Measurements from ENCODE around the gene MST1. TPM values are rescaled to one million over a fixed set of nuclear protein-coding genes. Genes with fewer than 3 reads are reported as not detected.

MST1 gene

DNA sequence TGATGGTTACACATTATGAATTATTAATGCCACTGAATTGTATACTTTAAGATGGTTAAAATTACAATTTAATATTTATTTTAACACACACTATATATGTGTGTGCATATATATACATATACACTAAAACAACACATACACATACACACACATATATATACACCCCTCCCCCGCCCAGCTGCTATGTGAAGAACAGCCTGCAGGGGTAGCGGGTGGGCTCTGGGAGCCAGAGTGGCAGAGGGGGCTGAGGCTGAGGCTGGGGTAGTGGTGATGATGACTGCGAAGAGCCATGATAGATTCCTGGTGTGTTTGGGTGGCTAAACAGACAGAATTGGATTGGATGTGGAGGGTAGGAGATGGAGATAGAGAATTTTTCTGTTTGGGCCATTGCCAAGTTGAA, 54.5 kb downstream of the MST1 start:
- Histone ChIP-seq H3K4me3 (ENCODE audit: low read length in 2 of 2) (no peak overlapping the region), H3K9ac (ENCODE audit: low read depth, low read length, poor library complexity) (no peak overlapping the region), H3K23ac (ENCODE audit: low read depth, low read length, poor library complexity) (no peak overlapping the region), H2AK5ac (ENCODE audit: low read depth, low read length) (no peak overlapping the region), H3K79me1 (ENCODE audit: low read depth, low read length) (no peaks in the 10 kb centered on the region), H3K18ac (ENCODE audit: low read length) (no peak overlapping the region), H3K14ac (ENCODE audit: low read length) (no peak overlapping the region), H3K36me3 (replicated peaks in 1 of 2; ENCODE audit: control insufficient read depth in 2 of 2, insufficient read depth in 2 of 2, low read length in 2 of 2) (peaks cover 0 to 4% of the 10 kb centered on the region in 2 donors), H3K27me3 (ENCODE audit: control insufficient read depth in 3 of 3, insufficient read depth in 3 of 3, low read depth in 1 of 3, low read length in 3 of 3) (no peaks in the 10 kb centered on the region), H3K4me2 (ENCODE audit: insufficient read depth, low read length, poor library complexity, severe bottlenecking) (no peak overlapping the region), H4K8ac (ENCODE audit: low read depth, low read length) (no peak overlapping the region), H3K9me3 (replicated peaks in 1 of 2; ENCODE audit: control insufficient read depth in 2 of 2, insufficient read depth in 1 of 2, low read depth in 1 of 2, low read length in 2 of 2) (peaks cover 0 to 14% of the 10 kb centered on the region in 2 donors), H2BK120ac (ENCODE audit: low read depth, low read length) (no peak overlapping the region), H3K4me1 (ENCODE audit: control insufficient read depth in 2 of 2, insufficient read depth in 1 of 2, low read depth in 1 of 2, low read length in 2 of 2) (peaks cover 0 to 2% of the 10 kb centered on the region in 2 donors), H2BK5ac (ENCODE audit: low read length) (no peak overlapping the region), H2BK15ac (ENCODE audit: low read length) (no peak overlapping the region), H3K4ac (ENCODE audit: low read length) (no peak overlapping the region), H2AFZ (ENCODE audit: low read length) (no peak overlapping the region), H2BK12ac (ENCODE audit: low read length) (no peak overlapping the region), H4K91ac (ENCODE audit: low read depth, low read length, poor library complexity) (no peak overlapping the region), H3K27ac (replicated peaks; ENCODE audit: low read length) (no peak overlapping the region)
- no peak for DNase-seq (ENCODE audit: low spot score)
- WGBS, 2 donors (ENCODE audit: extremely low coverage in 2 of 2, insufficient read length in 2 of 2, insufficient replicate concordance in 1 of 2), result no CpG with 5 or more reads among the region's 3 CpGs

Small RNA genes lying within 50 kb of the gene (small RNA-seq; reads per million reads assigned to genes)
- gene AMIGO3 (ENCODE audit: insufficient read depth), result not detected

Measured in neuronal stem cell (in vitro differentiated cells).